ENCODE data around the gene KNOP1. TPM values are rescaled to one million over a fixed set of nuclear protein-coding genes. Genes with fewer than 3 reads are reported as not detected.
A peak's percentile ranks its signal among the peaks of the same experiment; 100 is the strongest.

Gene KNOP1
- total and polyA plus RNA-seq, 8 donors = 4.4 to 13.9 (median 8.1) TPM

- Histone ChIP-seq H3K4me3 (no peak overlapping the region), H3K4me1 (peaks cover 18 to 45% (median 21%) of the 10 kb centered on the region in 3 donors), H3K36me3 (peaks cover 0 to 6% (median 0%) of the 10 kb centered on the region in 3 donors), H3K27ac (peak overlapping the region in 3 of 4 donors; percentile 44 to 84 (median 80)), H3K27me3 (no peaks in the 10 kb centered on the region), H3K9me3 (no peaks in the 10 kb centered on the region)
- intact Hi-C loops (cut with DNase I) = no loop called here
- DNase-seq (peak in 1 of 6 donors; percentile 3), FAIRE-seq (no peak), ATAC-seq (peak in 3 of 4 donors; percentile 5 to 19 (median 6))
- 81 to 82% methylated on average over 19 of the region's 19 CpGs for WGBS, 2 donors
- no peak for TF ChIP-seq CTCF (IDR thresholded peaks at IDR 0.05)
Observed at GRCh38 chr16:19698480-19699465, 19.3 kb downstream of the KNOP1 start.

- peak in 4 of 6 donors; percentile 46 to 72 (median 58) for DNase-seq
- peak overlapping the region; percentile 9 to 84 (median 62) for H3K27ac ChIP-seq
- no peaks in the 10 kb centered on the region for H3K36me3 ChIP-seq
- peaks cover 18 to 45% (median 21%) of the 10 kb centered on the region in 3 donors for H3K4me1 ChIP-seq
- WGBS, 2 donors = 39 to 42% methylated on average over 8 of the region's 8 CpGs
- peak; percentile 73 to 83 (median 80) for ATAC-seq
- no peaks in the 10 kb centered on the region for H3K27me3 ChIP-seq
- intact Hi-C loops (cut with DNase I) = no loop called here
- TF ChIP-seq CTCF (IDR thresholded peaks at IDR 0.05) = no peak
- no peaks in the 10 kb centered on the region for H3K9me3 ChIP-seq
- H3K4me3 ChIP-seq = no peak overlapping the region
- no peak for FAIRE-seq
Observed at GRCh38 chr16:19697756-19698318, 20.2 kb downstream of the KNOP1 start.

- DNase-seq = peak in 1 of 6 donors; percentile 31
- no peak for TF ChIP-seq CTCF (IDR thresholded peaks at IDR 0.05)
- no peak for FAIRE-seq
- H3K4me1 ChIP-seq = peaks cover 18 to 45% (median 21%) of the 10 kb centered on the region in 3 donors
- WGBS, 2 donors = 92 to 94% methylated on average over 15 of the region's 15 CpGs
- peak in 2 of 4 donors; percentile 2 to 3 for ATAC-seq
- H3K4me3 ChIP-seq = no peak overlapping the region
- H3K36me3 ChIP-seq = peaks cover 0 to 2% (median 0%) of the 10 kb centered on the region in 3 donors
- H3K9me3 ChIP-seq = no peaks in the 10 kb centered on the region
- H3K27ac ChIP-seq = peak overlapping the region in 3 of 4 donors; percentile 44 to 84 (median 80)
- intact Hi-C loops (cut with DNase I) = no loop called here
- H3K27me3 ChIP-seq = no peaks in the 10 kb centered on the region
Observed at GRCh38 chr16:19696961-19697360, 21.1 kb downstream of the KNOP1 start.

GRCh38 chr16:19696328-19696727 is 21.7 kb downstream of the KNOP1 start:
- DNase-seq = peak in 5 of 6 donors; percentile 57 to 77 (median 63)
- peak overlapping the region in 2 of 4 donors; percentile 80 to 84 for H3K27ac ChIP-seq
- WGBS, 2 donors = 45 to 49% methylated on average over 10 of the region's 10 CpGs
- H3K36me3 ChIP-seq = peaks cover 0 to 3% (median 0%) of the 10 kb centered on the region in 3 donors
- intact Hi-C loops (cut with DNase I) = no loop called here
- no peak for TF ChIP-seq CTCF (IDR thresholded peaks at IDR 0.05)
- H3K4me1 ChIP-seq = peaks cover 18 to 45% (median 21%) of the 10 kb centered on the region in 3 donors
- peak in 3 of 4 donors; percentile 38 to 54 (median 54) for ATAC-seq
- no peak overlapping the region for H3K4me3 ChIP-seq
- no peaks in the 10 kb centered on the region for H3K9me3 ChIP-seq
- no peaks in the 10 kb centered on the region for H3K27me3 ChIP-seq
- FAIRE-seq = peak; percentile 9

Data from pancreas (tissue), 10 donors.